Measurements from ENCODE around the gene RBBP5.
"Not testable (repeated sequence)": the region's sequence is repeated elsewhere in the genome, so short reads cannot be mapped to it uniquely, and the experiment has no call there.

RBBP5 gene, protein sequence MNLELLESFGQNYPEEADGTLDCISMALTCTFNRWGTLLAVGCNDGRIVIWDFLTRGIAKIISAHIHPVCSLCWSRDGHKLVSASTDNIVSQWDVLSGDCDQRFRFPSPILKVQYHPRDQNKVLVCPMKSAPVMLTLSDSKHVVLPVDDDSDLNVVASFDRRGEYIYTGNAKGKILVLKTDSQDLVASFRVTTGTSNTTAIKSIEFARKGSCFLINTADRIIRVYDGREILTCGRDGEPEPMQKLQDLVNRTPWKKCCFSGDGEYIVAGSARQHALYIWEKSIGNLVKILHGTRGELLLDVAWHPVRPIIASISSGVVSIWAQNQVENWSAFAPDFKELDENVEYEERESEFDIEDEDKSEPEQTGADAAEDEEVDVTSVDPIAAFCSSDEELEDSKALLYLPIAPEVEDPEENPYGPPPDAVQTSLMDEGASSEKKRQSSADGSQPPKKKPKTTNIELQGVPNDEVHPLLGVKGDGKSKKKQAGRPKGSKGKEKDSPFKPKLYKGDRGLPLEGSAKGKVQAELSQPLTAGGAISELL

GRCh38 chr1:205121660-205122488 is at the start of gene RBBP5:
Gene RBBP5 (minus strand): TSS chr1:205121978. CDS start chr1:205121873, 105 bp downstream.
- peak; percentile 80 for DNase-seq

DNA sequence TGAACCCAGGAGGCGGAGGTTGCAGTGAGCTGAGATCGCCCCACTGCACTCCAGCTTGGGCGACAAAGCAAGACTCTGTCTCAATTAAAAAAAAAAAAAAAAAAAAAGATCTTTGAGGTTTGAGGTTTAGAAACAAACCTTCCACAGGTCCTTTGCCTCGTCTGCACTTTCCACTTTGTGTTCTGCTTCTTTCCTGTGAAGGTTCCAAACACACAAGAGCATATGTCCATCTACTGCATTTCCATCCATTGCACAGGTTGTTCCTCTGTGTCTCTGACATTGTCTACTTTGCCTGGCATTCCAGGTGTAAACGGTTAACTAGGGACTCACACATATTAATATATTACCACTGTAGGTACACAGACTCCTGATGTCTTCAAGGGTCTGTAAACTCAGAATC is 49.6 kb upstream of the RBBP5 start:
- DNase-seq = no peak

DNA sequence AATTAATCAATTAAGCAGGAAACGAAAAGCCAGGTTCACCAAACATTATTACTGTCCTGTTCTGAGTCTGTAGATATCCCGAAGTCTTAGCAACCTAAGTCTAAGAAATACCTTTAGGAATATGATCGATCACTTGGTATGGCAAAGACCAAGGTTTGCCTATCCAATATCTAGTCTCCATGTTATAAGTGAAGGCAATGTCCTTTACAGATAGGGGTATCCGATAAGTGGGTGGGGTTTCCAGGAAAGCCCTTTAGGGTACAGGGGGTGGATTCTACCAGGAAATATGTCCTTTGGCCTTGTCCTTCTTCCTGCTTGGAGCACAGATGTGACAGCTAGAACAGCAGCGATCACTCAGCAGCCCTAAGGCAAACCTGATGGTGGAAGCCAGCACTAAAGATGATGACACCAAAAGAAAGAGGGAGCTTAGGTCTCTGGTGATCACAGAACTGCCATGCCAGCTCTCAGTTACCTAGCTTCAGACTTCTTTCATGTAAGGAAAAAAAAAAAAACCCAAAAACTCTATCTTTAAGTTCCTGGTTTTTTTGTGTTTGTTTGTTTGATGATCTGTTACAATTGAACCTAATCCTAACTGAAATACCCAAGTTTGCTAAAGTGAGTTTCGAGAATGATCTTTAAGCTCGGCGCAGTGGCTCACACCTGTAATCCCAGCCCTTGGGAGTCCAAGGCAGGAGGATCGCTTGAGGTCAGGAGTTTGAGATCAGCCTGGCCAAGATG is 48.9 kb upstream of the RBBP5 start:
- no peak for DNase-seq

DNA sequence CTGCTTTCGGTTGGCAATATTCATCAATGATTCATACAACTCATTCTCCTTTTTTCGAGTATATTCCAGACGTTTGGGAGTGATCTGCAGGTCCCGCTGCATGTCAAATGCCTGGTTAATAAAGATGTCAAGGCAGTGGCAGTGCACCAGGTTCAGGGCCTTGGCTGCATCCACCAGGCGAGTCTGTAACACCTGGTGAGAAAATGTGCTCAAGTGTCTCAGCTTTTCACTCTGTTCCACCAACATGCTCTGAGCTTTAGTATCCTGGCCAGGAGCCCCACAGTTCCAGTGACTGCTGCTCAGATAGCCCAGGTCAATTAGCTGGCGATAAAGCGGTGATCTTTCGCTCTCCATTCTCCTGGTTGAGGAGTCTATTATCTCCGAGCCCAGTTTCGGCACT is 47.5 kb upstream of the RBBP5 start:
- DNase-seq = no peak

DNA sequence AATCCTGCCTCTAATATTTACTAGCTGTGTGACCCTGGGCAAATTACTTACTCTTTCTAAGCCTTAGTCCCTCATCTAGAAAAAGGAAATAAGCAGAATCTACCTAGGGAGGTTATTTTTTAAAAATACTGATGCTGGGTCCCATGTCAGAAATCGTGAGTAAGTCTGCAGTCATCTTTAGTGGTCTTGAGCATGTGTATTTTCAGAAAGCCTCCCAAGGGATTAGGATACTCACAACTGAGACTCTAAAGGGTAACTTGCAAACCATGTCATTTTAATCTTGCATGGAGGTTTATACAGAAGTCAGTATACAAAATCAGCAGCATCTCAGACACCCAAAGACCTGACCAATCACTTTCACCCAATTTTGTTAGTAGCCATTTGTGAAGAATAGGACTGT is 46.5 kb upstream of the RBBP5 start:
- no peak for DNase-seq

DNA sequence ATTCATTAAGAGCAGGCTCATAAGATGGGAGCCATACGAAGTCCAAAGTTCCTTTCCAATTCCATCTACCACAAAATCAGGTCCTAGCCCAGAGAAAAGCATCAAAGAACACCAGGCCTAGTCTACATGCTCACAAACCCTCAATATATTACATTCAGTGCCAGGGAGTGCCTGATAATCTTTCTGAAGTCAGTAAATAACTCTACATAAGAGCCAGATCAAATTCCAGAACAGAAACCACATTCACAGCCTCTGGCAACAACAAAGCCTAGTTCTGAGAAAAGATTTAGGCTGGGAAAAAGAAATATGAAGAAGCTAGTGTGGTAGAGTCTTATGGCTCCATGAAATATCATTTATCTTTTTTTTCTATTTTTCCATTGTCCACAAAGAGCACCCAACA is 40.5 kb upstream of the RBBP5 start:
- no peak for DNase-seq

- DNase-seq = no peak
Measured at GRCh38 chr1:205161076-205161475, 39.3 kb upstream of the RBBP5 start.

GRCh38 chr1:205158048-205158616 is 36.4 kb upstream of the RBBP5 start:
- no peak for DNase-seq

DNA sequence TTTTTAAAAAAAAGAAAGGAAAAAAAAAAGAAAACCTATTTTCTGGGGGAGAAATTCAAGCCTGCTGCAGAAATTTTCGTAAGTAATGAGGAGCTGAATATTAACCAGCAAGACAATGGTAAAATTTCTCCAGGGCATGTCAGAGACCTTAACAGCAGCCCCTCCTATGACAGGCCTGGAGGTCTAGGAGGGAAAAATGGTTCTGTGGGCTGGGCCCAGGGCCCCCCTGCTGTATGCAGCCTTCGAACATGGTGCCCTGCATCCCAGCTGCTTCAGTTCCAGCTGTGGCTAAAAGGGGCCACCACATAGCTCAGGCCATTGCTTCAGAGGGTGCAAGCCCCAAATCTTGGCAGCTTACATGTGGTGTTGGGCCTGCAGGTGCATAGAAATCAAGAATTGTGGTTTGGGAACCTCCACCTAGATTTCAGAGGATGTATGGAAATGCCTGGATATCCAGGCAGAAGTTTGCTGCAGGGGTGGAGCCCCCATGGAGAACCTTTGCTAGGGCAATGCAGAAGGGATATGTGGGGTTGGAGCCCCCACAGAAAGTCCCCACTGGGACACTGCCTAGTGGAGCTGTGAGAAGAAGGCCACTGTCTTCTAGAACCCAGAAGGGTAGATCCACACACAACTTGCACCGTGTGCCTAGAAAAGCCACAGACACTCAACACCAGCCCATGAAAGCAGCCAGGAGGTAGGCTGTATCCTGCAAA is 34.0 kb upstream of the RBBP5 start:
- not testable (repeated sequence) for DNase-seq

GRCh38 chr1:205152505-205152904 is 30.7 kb upstream of the RBBP5 start:
- no peak for DNase-seq

DNA sequence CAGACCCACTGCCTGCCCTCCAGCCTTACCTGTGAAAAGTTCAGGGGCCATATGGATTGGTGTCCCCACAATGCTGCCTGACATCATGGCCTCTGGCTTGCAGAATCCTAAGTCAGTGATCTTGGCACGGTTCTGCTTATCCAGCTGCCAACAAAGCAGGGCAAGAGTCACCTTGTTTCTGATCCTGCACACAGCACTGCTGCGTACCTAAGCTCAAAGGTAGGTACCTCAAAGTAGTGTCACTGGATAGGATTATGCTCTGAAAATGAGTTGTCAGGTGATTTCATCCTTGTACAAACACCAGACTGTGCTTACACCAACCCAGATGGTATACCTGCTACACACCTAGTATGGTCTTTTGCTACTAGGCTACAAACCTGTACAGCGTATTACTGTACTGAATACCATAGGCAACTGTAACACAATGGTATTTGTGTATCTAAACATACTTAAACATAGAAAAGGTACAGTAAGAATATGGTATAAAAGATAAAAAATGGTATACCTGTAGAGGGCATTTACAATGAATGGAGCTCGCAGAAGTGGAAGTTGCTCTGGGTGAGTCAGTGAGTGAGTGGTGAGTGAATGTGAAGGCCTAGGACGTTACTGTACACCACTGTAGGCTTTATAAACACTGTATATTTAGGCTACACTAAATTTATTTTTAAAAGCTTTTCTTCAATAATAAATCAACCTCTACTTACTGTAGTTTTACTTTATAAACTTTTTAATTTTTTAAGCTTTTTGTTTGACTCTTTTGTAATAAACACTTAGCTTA is 29.1 kb upstream of the RBBP5 start:
- no peak for DNase-seq

DNA sequence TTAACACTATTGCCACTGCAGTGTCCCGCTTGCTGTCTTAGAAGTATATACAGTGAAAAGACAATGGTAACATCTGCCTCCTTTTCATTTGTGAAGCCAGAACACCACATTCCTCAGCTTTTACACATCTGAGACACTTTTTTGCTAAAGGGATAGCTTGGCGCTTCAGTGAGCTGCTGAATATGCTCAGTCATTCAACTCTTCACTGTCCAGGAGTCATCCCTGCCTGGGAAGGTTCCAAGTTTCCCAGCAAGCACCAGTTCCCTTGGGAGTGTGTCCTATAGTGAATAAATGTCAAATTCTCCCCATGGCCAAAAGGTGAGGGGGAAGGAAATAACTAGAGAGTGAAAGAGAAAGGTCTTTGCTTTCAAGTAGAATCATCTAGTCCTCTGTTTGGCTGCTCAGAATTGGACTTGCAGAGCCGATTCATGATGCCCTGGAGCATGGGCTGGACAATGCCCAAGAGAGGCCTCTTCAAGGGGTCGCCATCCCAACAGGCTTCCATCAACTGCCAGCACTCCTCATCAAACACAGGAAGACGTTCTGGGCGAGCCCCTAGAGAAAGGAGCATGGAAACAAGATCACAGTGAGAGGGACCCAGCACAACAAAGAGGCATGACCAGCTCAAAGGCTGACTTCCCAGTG is 25.5 kb upstream of the RBBP5 start:
- no peak for DNase-seq

DNA sequence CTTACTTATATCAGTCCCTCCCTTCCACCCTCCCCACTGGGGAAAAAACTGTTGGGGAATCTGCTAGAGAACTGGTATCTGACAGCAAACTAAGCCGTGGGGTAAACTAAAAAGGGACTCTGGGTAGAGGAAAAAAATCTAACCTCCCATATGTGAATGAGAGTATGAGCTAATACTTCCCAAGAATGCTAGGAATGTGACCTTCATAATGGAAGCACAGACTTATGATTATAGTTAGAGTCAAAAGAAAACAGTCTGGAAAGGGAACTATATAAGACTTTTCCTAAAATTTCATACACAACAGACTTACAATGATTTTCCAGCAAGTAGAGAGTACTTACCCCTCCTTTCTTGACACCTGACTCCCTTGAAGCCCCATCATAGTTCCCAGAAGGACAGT is 23.0 kb upstream of the RBBP5 start:
- no peak for DNase-seq

- no peak for DNase-seq
Measured at GRCh38 chr1:205144046-205144720, 22.4 kb upstream of the RBBP5 start.

GRCh38 chr1:205142102-205142469 is 20.3 kb upstream of the RBBP5 start:
- DNase-seq = no peak

DNA sequence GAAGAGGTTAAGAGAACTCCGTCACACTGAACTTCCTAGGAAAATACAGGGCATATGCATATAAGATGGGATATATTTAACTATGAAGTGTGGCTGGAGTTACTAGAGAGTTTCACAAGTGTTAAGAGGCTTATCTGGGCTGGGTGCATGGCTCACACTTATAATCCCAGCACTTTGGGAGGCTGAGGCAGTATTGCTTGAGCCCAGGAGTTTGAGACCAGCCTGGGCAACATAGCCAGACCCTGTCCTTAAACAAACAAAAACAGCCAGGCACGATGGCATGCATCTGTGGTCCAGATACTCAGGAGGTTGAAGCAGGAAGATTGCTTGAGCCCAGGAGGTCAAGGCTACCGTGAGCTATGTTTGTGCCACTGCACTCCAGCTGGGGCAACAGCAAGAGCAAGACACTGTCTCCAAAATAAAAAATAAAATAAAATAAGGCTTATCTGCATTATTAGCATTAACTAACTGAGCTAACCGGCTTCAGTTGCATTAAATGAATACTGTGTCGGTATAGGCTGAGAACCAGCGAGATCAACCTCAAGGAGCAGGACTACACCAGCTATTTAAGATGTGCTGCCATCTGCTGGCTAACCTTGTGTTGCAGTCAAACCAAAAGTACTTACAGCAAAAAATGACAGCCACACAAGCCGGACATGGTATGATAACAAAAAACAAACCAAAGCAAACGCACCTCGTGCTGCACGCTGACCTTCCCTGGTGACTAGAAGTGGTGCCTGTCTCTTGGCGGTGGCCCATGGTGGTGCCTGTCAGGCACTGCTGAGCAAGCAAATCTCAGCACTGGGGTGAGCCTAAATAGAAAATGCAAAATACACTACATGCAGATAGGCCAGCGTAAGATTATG is 19.7 kb upstream of the RBBP5 start:
- peak; percentile 22 for DNase-seq

DNA sequence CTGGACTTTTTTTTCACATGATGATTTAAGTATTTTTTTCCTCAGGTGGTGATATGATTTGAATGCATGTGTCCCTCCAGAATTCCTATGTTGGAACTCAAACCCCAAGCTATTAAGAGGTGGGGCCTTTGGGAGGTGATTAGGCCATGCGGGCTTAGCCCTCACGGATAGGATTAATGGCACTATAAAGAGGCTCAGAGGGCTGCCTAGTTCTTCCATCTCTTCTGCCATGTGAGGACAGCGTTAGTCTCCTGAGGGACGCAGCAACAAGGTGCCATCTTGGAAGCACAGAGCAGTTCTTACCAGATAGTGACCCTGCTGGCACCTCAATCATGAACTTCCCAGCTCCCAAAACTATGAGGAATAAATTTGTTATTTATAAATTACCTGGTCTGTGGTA is 18.3 kb upstream of the RBBP5 start:
- DNase-seq = no peak

DNA sequence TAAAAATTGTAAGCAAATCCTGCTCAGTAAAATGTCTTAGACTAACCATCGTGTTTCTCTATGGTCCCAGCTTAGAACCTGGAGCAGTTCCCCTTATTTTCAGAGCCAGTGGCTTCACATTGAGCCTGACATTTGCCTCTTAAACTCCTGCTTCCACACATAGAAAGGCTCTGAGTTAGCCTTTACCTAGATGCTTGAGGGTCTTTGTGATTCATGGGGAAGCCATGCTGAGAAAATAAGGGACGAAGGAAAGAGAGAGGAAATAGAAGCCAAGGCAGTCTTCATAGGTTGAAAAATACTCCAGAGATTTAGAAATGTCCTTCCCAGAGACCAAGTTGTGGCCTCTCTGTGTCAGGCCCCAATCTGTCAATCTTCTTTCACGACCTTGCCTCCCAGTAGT is 16.1 kb upstream of the RBBP5 start:
- no peak for DNase-seq

DNA sequence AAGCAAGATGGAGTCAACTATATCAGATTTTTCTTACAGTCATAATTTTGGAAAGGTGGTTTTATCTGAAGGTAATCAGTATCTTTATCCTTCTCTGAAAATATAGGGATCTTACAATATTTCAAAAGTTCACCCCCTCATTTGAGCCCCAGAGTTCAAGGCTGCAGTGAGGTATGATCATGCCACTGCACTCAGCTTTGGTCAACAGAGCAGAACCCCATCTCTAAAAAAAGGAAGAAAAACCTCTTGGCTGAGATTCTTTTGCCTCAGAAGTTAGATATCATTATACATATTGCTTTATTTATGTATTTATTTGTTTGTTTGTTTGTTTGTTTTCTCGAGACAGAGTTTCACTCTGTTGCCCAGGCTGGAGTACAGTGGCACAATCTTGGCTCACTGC is 11.5 kb upstream of the RBBP5 start:
- no peak for DNase-seq

Measured in NCI-H526 treated with DMSO at 0.1 percent for 48 hours (cell line).